Endothelial cell of umbilical vein (primary cell): ENCODE data around the gene AFAP1L2. TPM values are rescaled to one million over a fixed set of nuclear protein-coding genes. Genes with fewer than 3 reads are reported as not detected.

ENCODE experiments used
- BruUV-seq: library from RNA; stranded (reverse); fragments of 400-500 nt; replicated peaks from 2 replicates; lab custom pipeline; 2021; lab: Mats Ljungman, UMichigan
- CTCF ChIA-PET: fragments of 300-600, 350-600 bp; sonication (Branson Sonifier 250); formaldehyde crosslinking; loops from one replicate; lab custom pipeline; 2021; ENCODE audit warnings: antibody characterized with exemption, inconsistent platforms; lab: Charles Lee
- POLR2A ChIA-PET: fragments of 300-600, 350-600 bp; sonication (Branson Sonifier 250); formaldehyde crosslinking; loops from one replicate; lab custom pipeline; 2021; ENCODE audit warnings: antibody characterized with exemption, inconsistent platforms; lab: Charles Lee
- DNase-seq: peaks from one replicate; pipeline ENCODE4 v3.0.0-alpha.2; 2011; ENCODE audit warnings: low read depth, low spot score
- FAIRE-seq: peaks from 2 replicates; lab custom pipeline; 2011; peaks lifted over from hg19 to GRCh38; lab: Jason Lieb, UNC
- H2AFZ ChIP-seq: 2 replicates; pipeline ENCODE4 v1.6.0; 2012; ENCODE audit warnings: low read depth, low read length, control low read depth, inconsistent platforms
- H3K27ac ChIP-seq: 2 replicates; pipeline ENCODE4 v1.5.1; 2011; ENCODE audit warnings: low read depth, mild to moderate bottlenecking, control low read depth, low read length, moderate library complexity; ENCODE audit not compliant: insufficient read depth
- H3K27me3 ChIP-seq, 2 experiments: 2 replicates each; pipeline versions ENCODE4 v1.6.0 to v1.6.1; 2011; ENCODE audit warnings: low read length in 2 of 2, mixed read lengths in 1 of 2; ENCODE audit not compliant: control insufficient read depth in 2 of 2, insufficient read depth in 2 of 2
- H3K36me3 ChIP-seq, 2 experiments: 2 replicates in 1 of 2; 3 replicates in 1 of 2; pipeline ENCODE4 v1.5.1; 2011; ENCODE audit warnings: low read length in 2 of 2, mild to moderate bottlenecking in 1 of 2, moderate library complexity in 1 of 2; ENCODE audit not compliant: control insufficient read depth in 2 of 2, insufficient read depth in 2 of 2; ENCODE audit errors: extremely low read depth in 1 of 2
- H3K4me1 ChIP-seq: 3 replicates; pipeline ENCODE4 v1.5.1; 2011; ENCODE audit warnings: mild to moderate bottlenecking, low read length; ENCODE audit not compliant: control insufficient read depth, insufficient read depth; ENCODE audit errors: extremely low read depth
- H3K4me2 ChIP-seq: 2 replicates; pipeline ENCODE4 v1.6.1; 2011; ENCODE audit warnings: low read length, control low read depth, mixed read lengths; ENCODE audit not compliant: insufficient read depth
- H3K4me3 ChIP-seq, 3 experiments: fragments of 200-600 bp in 1 of 3; sonication (generic), shearing (Covaris generic) in 1 of 3; replicated peaks in 1 of 3; 2 replicates each; pipeline ENCODE4 v1.5.1; 2011 to 2016; ENCODE audit warnings: control low read depth in 3 of 3, low read length in 3 of 3, mild to moderate bottlenecking in 2 of 3, inconsistent platforms in 1 of 3, low read depth in 1 of 3, moderate library complexity in 1 of 3; ENCODE audit not compliant: insufficient read depth in 1 of 3
- H3K79me2 ChIP-seq: 2 replicates; pipeline ENCODE4 v1.6.0; 2012; ENCODE audit warnings: low read length, inconsistent platforms; ENCODE audit not compliant: control insufficient read depth, insufficient read depth
- H3K9ac ChIP-seq: replicated peaks from 2 replicates; pipeline ENCODE3; 2011; ENCODE audit warnings: low read length, control low read depth; ENCODE audit not compliant: insufficient read depth; ENCODE audit errors: extremely low read depth
- H3K9me1 ChIP-seq: replicated peaks from 3 replicates; pipeline ENCODE4 v1.6.0; 2011; ENCODE audit warnings: mild to moderate bottlenecking, low read length; ENCODE audit not compliant: control insufficient read depth, insufficient read depth; ENCODE audit errors: extremely low read depth
- H3K9me3 ChIP-seq: replicated peaks from 2 replicates; pipeline ENCODE4 v1.5.1; 2012; ENCODE audit warnings: low read length, inconsistent platforms; ENCODE audit not compliant: control insufficient read depth, insufficient read depth
- H4K20me1 ChIP-seq: replicated peaks from 2 replicates; pipeline ENCODE3; 2011; ENCODE audit warnings: mild to moderate bottlenecking, low read length; ENCODE audit not compliant: control insufficient read depth, insufficient read depth; ENCODE audit errors: extremely low read depth
- EZH2 ChIP-seq: IDR thresholded peaks from 2 replicates; pipeline ENCODE4 v1.6.1; 2012; ENCODE audit warnings: borderline replicate concordance, low read depth, mild to moderate bottlenecking, moderate library complexity, low read length, inconsistent platforms; ENCODE audit not compliant: severe bottlenecking
- GATA2 ChIP-seq: IDR thresholded peaks from 2 replicates; pipeline ENCODE4 v1.7.0; 2011; ENCODE audit warnings: low read depth, mild to moderate bottlenecking, moderate library complexity, mixed read lengths, low read length; ENCODE audit not compliant: insufficient read length, insufficient read depth
- JUN ChIP-seq: IDR thresholded peaks from 2 replicates; pipeline ENCODE4 v1.6.1; 2011; ENCODE audit warnings: borderline replicate concordance, low read depth; ENCODE audit not compliant: insufficient read length, insufficient read depth
- POLR2A ChIP-seq: IDR thresholded peaks from 2 replicates; pipeline ENCODE4 v1.6.1; 2012; ENCODE audit warnings: low read depth, mild to moderate bottlenecking, control low read depth, low read length
- dilution Hi-C: fragments of 300-500 bp; cut with MboI; formaldehyde crosslinking; loops from one replicate; pipeline ENCODE4 v1.15.0; 2019; ENCODE audit warnings: low sequenced_read_pairs; ENCODE audit not compliant: extremely low pct_ligation_motif_present
- intact Hi-C: fragments of 100-400 bp; cut with micrococcal nuclease; formaldehyde crosslinking; loops from one replicate; pipeline ENCODE4 v1.10.0; 2022
- polyA plus RNA-seq, 4 experiments: library from polyadenylated mRNA; depleted of rRNA in 3 of 4; stranded (reverse) in 3 of 4; unstranded in 1 of 4; fragments of >200 nt; gene quantifications; 2 replicates each; pipeline versions ENCODE4 v1.2.1 to v1.2.3, GENCODE V29; 2011 to 2012; ENCODE audit warnings: missing spikeins in 1 of 4
- total RNA-seq: library from RNA; stranded (reverse); gene quantifications from 2 replicates; pipeline ENCODE4 v1.2.3, GENCODE V29; 2021

AFAP1L2 gene
- total and polyA plus RNA-seq, 2 donors (not counting 3 experiments of a cell fraction or from before 2014, with no cell fraction given): 0.90 to 4.1 TPM

GRCh38 chr10:114431414-114432135 is 27.3 kb upstream of the AFAP1L2 start:
- dilution Hi-C loops (no loop called here), intact Hi-C loops (no loop called here)
- Histone ChIP-seq H2AFZ (no peak overlapping the region), H3K9me3 (no peaks in the 10 kb centered on the region), H3K79me2 (no peaks in the 10 kb centered on the region), H3K27me3 (no peaks in the 10 kb centered on the region), H3K27ac (no peak overlapping the region), H3K9me1 (no peaks in the 10 kb centered on the region), H3K4me3 (no peak overlapping the region), H4K20me1 (no peaks in the 10 kb centered on the region), H3K4me1 (peaks cover 8% of the 10 kb centered on the region), H3K36me3 (peaks cover 2 to 28% of the 10 kb centered on the region in 2 experiments), H3K4me2 (no peak overlapping the region), H3K9ac (no peak overlapping the region)
- BruUV-seq: TSS peak; percentile 3
- FAIRE-seq (peak; percentile 38), DNase-seq (no peak)
- POLR2A ChIA-PET: no interaction called here
- CTCF ChIA-PET: interaction anchor here (0.7 to 9.9 kb wide), 4 partner anchors 15 to 128 kb away, joined by 3 to 85 read pairs (median 4); no protein-coding TSS in a partner anchor
- TF ChIP-seq JUN (no peak), GATA2 (no peak), POLR2A (no peak)

- peaks cover under 1 to 21% of the 10 kb centered on the region in 2 experiments for H3K36me3 ChIP-seq
- no peaks in the 10 kb centered on the region for H3K9me3 ChIP-seq
- no peak overlapping the region for H3K9ac ChIP-seq
- no peaks in the 10 kb centered on the region for H3K9me1 ChIP-seq
- intact Hi-C loops (no loop called here), dilution Hi-C loops (no loop called here)
- TF ChIP-seq GATA2: no peak
- no peak for TF ChIP-seq EZH2
- H3K4me2 ChIP-seq: no peak overlapping the region
- ChIA-PET POLR2A (no interaction called here), CTCF (interaction anchor here (1.7 to 9.9 kb wide), 2 partner anchors 16 to 127 kb away, joined by 6 to 85 read pairs; no protein-coding TSS in a partner anchor)
- H3K27ac ChIP-seq: no peak overlapping the region
- H3K27me3 ChIP-seq: no peaks in the 10 kb centered on the region
- H3K4me3 ChIP-seq: no peak overlapping the region
- BruUV-seq: no TSS peak
- FAIRE-seq: no peak
- peaks cover 13% of the 10 kb centered on the region for H3K4me1 ChIP-seq
- H2AFZ ChIP-seq: no peak overlapping the region
- no peak for DNase-seq
- no peaks in the 10 kb centered on the region for H4K20me1 ChIP-seq
- H3K79me2 ChIP-seq: no peaks in the 10 kb centered on the region
Measured at GRCh38 chr10:114430688-114431413, 26.5 kb upstream of the AFAP1L2 start.
